Right ventricle myocardium superior (tissue), 1 donor: ENCODE results near the gene PLEKHA6. TPM values are rescaled to one million over a fixed set of nuclear protein-coding genes. Genes with fewer than 3 reads are reported as not detected.

Experiments used
- ATAC-seq: fragments of 200-7000 bp; cut with Tn5 transposase; one replicate; pipeline ENCODE4 v1.9.1; 2020; ENCODE audit warnings: mild to moderate bottlenecking; ENCODE audit not compliant: poor library complexity
- DNase-seq: peaks from one replicate; pipeline ENCODE4 v3.0.0-alpha.2; 2020
- intact Hi-C: fragments of 100-400 bp; cut with DNase I; formaldehyde crosslinking; loops from one replicate; pipeline ENCODE4 v1.11.2; 2022
- total RNA-seq: library from RNA; stranded (reverse); fragmentation: NEBNext Ultra II Directional; extraction: Animal tissue kit (Norgen Biotek cat#: 25700); gene quantifications from one replicate; pipeline ENCODE4 v1.2.1, GENCODE V29; 2021
- donor health status: DM: no; HTN: yes; CAD: no; lungs with severe emphysema.

PLEKHA6 gene
- total RNA-seq, 1 donor from 2014 or later, result 20.0 TPM

DNA sequence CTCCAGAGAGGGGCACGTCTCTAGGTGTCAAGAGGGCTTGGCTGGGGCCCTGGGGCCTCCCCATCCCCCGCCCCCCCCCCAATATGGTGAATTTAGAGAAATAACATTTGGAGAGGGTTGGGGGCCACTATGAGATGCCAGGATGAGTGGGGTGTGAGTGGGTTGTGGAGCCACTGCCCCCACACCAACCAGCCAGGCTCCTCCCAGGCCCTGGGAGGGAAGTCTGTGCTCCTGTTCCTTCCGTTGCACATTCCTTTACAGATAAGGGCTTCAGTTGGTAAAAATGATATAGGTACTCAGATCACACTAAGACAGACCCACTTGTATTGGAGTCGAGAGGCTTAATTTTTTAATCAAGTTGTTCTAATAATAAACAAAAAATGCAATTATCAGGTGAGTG is 585 bp upstream of the PLEKHA6 start:
- ATAC-seq (no peak), DNase-seq (no peak)
- intact Hi-C loops, result loop anchor here (5.0 kb wide), 2 partner anchors 103 to 143 kb away; no protein-coding TSS in a partner anchor

DNA sequence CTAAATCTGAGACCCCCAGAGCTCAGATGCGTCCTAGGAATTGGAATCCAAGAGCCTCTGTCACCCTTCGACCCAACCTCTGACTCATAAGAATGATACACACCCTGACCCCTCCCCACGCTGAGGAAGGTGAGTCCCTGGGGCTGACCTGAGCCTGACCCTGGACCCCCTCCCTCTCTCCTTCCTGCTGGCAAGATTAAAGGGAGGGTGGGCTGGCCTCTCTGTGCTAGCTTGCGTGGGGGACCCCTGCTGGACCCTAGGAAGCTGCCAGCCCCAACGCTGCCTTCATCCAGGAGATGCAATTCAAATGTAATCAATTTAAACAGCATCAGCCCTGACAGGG is 627 bp downstream of the PLEKHA6 start:
- DNase-seq (no peak), ATAC-seq (no peak)
- intact Hi-C loops, result no loop called here

DNA sequence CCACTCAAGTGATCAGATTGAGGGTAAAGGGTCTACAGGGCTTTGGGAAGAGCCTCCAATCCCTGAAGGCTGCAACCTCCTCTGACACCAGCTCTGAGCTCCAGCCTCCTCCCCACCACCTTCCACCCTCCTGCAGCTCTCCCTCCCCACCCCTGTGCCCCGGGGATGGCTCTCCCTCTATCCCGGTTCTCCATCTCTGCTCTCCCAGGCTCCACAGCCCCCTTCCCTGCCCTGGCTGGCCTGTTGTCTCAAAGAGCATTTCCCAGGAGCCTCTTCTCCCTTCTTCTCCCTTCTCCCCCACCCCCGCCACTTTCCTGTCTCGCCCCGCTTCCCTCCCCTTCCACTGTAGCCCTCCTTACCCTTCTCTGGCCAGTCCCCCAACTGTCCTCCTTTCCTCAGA is 1.1 kb downstream of the PLEKHA6 start:
- ATAC-seq (no peak), DNase-seq (no peak)
- intact Hi-C loops, result no loop called here

DNA sequence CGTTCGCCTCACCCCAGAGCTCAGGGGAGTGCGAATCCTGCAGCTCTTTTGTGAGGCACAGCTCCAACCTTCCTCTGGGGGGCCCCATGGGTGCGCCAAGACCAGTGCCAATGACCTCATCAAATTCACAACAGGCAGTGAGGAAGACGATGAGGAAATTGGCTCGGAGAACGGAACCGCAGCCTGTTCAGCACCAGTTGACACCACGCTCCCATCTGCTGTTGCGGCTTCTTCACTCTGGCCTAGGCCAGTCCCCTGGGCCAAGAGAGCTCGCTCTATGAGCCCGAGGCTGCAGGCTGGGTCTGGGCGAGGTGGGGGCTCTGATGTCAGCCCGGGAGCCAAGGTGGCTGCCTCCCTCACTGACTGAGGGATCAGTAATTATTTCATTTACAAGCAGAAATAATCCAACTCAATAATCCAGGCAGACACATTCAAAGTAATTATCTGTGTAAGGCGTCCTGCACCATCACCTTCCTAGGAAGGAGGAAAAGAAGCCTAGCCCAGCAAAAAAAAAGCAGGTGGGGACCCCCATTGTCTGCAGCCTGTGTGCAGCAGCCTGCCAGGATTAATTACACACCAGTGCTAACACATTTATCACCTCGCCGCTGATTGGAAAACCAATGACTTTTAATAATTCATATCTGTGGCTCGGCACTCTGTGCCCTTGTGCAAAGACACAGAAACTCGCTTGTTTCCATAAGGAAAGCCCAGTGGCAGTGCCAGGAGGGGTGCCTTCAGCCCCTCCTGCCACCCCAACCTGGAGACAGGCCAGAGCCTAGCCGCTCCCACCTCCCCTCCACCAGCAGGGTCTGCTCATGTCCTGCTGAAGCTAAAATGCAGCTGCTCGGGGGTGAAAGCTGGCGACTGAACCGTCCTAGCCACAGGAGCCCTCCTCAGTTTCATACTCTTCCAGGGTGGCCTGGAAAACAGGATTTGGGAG is 1.9 kb downstream of the PLEKHA6 start:
- DNase-seq, result peak; percentile 63
- intact Hi-C loops, result no loop called here

DNA sequence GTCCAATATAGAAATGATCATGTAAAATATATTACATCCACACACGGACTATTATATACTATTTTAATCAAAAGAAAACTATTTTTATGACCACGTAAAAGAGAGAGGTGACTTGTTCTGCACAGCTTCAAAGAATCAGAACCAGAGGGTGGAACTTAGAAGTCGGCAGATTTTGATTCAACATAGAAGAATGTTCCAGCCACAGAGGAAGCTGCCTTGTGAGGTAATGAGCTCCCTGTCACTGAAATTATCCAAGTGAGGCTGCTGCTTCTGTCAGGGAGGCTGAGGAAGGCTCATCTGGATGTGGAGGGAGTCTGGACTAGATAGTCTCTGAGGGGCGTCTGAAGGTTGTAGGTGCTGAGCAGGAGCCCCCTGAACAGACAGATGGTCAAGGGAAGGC is 2.7 kb downstream of the PLEKHA6 start:
- DNase-seq (no peak), ATAC-seq (no peak)
- intact Hi-C loops, result no loop called here

More for the DNA sequence above, 1.9 kb downstream of the PLEKHA6 start:
- ATAC-seq, result peak; percentile 54

DNA sequence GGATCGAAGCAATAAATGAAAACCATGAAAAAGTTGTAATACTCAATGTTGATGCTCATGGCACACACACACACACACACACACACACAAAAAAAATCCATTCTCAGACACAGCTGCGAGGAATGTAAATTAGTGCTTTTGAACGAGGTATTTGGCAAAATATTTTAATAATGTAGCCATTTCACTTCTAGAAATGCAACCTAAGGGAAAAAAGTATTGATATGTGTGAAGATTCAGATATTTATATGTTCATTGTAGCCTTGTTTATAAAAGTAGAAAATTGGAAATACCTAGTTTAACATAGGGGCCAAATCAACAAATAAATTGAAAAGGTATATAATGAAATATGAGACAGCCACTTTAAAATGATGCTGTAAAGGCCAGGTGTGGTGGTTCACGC is 3.8 kb downstream of the PLEKHA6 start:
- intact Hi-C loops, result no loop called here
- ATAC-seq (no peak), DNase-seq (no peak)

DNA sequence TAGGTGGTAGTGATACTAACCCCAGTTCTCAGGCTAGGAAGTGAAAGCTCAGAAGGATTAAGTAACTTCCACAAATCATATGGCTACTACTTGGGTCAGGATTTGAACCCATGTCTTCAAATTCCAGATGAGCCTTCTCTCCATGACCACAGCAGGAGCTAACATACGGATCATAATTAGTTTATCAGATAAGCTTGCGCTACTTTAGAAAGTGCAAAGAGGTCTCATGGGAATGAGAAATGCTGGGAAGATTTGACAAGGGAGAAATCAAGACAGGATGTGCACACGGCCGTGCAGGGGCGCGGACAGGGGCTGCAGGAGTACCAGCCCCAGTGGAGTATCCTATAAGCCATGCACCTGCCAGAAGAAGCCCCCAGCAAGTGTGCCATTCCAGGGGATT is 5.2 kb downstream of the PLEKHA6 start:
- intact Hi-C loops, result no loop called here
- no peak for ATAC-seq

DNA sequence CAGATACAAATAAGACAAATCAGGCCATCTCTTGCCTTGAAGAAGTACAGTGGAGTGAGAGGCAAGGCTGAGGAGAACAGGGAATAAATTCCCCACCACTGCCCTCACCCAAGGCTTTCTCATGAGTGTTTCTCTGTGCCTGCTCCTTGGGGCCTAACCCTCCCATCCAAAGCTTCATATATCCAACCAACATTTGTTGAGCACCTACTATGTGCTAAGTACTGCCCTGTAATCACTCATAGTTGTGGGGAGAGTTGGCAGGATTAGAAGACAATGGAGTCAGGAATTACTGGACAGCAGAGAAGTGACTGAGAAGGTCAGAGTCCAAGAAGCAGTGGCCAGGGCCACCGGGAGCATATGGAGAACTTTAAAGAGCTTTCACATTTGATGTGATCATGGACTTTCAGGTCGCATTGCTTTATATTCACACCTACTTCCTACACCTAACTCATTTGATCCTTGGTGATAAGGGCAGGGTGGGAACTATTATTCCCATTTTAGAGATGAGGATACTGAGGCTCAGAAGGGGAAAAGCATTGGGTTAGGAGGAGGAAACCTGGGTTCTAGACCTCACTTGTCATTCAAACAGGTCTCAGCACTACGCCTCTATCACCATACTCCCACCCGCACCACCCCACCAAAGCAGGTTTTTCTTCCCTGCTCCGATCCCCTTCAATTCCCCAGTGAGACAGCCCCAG is 6.4 kb downstream of the PLEKHA6 start:
- no peak for ATAC-seq
- no peak for DNase-seq
- intact Hi-C loops, result no loop called here

More for the DNA sequence above, 5.2 kb downstream of the PLEKHA6 start:
- no peak for DNase-seq

DNA sequence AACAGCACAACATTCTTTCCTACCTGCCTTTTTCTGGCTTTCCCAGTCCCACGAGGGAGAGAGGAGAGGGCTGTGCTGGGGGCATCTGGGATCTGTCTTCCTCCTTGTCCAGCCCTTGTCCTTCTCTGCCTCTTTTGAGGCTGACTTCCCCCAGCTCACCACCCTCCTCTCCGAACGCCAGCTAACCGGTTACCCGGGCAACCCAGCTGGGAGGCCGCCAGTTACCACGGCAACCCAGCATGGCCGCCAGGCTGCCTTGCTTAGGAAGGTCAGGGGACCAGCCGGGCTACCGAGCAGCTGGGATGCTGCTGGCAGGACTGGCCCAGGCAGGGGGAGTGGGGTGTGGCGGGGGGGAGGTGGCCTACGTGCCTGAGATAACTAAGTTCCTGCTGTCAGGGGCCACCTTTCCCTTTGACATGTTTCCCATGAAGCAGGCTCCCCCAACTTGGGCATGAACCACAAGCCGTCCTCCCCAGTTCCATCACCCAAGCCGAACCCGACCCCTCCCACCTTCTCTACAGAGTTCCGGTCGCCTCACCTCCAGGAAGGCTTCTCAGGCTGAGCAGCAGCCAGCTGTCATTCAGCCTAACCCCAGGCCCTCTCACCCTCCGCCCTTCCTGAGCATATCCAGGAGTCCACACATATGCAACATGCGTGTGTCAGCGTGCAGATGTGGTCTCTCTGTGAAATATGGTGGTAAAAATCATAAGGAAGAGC is 8.7 kb downstream of the PLEKHA6 start:
- ATAC-seq (peak; percentile 66), DNase-seq (peak; percentile 88)
- intact Hi-C loops, result no loop called here

DNA sequence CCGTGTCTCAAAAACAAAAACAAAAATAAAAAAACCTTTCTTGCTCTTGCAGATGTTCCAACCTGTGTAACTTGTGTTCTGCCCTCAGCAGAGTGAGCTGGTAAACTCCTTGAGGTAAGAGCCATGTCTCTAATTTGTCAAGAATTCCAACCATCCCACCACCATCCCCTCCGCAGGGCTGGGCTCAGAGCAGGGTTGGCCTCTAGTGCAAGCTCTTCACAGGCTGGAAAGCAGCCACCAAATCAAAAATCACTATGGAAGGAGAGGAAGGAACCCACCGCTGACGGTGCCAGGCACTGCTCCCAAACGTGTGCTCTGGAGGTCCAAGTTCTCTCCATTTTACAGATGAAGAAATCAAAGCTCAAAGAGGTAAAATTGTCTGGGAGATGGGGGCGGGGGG is 9.4 kb downstream of the PLEKHA6 start:
- ATAC-seq (no peak), DNase-seq (no peak)
- intact Hi-C loops, result no loop called here

DNA sequence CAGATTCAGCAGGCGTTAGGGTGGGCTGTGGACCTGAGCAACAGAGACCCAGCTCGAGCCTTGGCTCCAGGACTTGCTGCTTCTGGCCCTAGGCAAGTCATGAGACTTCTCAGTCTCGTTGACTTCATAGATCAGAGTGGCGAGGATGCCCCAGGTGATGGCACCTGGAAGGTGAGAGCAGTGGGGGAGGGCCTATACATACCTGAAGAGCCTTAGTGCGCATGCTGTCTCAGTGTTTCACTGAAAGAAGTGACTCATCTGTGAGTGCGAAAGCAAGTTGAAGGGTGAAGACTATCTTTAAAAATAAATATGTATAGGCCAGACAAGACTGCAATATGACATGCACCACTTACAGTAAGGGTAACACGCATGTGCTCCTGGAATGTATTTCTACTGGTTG is 10.1 kb downstream of the PLEKHA6 start:
- ATAC-seq (no peak), DNase-seq (no peak)
- intact Hi-C loops, result no loop called here

DNA sequence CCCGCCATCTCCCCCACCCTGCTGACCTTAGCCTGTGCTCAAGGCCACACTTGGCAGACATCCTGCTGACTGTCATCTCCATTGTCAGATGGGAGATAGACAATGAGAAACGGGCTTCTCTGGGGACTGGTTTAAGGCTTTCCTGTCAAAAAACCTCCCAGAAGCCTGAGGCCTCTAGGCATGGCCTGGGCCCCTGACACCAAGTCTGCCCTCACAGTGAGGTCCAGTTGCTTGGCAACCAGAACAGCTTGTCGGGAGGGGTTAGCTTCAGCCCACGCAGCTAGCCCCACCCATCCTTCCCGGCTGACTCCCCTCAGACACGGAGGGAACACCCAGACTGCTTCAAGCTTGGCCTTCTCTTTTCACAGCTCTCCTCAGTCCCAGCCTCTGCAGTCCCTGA is 11.0 kb downstream of the PLEKHA6 start:
- intact Hi-C loops, result no loop called here
- DNase-seq, result peak; percentile 88
- peak; percentile 85 for ATAC-seq

DNA sequence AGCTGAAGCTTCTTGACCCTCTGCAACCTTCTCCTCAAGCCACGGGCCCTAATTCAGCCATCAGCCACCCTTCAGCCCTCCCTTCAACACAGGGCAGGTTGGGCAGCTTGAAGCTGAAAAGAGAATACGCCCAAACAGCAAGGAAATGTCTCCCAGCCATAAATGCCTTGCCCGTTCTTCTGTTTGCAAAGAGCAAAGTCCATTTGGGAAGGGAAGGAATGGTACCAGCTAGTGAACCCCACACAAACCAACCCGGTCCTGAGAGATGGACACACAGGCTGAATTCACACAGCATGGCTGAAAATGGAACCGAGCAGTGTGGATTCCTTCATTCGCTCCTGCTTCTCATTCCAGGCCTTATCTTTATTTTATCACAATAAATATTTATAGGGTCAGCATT is 11.5 kb downstream of the PLEKHA6 start:
- ATAC-seq (no peak), DNase-seq (no peak)
- intact Hi-C loops, result no loop called here

DNA sequence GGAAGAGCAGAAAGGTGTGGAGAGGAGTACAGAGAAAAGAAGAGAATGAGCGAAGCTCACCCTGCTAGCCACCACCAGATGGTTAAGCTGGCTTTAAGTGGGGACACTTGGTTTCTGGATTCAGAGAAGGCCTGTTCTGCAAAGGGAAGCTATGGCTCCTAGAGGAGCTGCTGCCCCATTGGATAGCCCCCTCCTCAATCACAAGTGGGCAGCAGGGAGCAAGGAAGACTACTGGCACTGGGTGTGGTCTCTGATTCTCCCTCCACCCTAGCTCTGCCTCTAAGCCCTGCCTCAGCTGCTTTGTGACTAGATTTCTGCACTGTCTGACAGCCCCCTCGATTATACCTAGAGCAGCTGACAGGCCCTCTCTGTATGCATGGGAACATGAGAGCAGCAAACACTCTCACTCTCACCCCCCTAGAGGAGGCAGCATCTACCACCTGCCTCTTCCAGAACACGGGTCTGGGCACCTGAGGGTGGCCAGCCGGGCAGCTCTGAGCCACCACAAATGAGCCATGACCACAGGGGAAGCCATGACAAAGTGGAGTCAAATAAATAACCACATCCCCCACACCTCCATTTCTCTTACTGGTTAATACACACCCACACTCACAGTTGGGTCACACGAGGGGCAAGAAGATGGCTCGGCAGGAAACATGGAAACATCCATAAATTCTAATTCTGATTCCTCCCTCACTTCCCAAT is 13.6 kb downstream of the PLEKHA6 start:
- intact Hi-C loops, result no loop called here
- DNase-seq, result no peak
- no peak for ATAC-seq

DNA sequence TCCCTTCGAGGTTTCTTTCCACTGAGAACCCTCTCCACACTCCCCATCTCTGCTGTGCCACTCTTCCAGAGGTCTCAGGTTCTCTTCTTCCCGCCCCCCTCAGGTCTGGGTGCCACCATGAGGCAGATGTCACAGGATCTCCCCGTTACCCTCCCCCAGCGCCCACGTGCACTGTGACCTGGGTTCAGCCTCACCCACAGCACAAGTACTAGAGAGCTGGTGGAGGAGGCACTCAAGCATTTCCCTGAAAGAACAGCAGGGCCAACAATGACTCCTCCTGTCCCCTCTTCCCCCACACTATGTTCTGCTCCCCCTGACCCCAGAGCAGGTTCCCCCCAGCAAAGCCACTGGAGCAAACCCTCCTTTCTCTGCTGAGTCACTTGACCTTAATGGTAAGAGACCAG is 14.3 kb downstream of the PLEKHA6 start:
- ATAC-seq (no peak), DNase-seq (no peak)
- intact Hi-C loops, result no loop called here

DNA sequence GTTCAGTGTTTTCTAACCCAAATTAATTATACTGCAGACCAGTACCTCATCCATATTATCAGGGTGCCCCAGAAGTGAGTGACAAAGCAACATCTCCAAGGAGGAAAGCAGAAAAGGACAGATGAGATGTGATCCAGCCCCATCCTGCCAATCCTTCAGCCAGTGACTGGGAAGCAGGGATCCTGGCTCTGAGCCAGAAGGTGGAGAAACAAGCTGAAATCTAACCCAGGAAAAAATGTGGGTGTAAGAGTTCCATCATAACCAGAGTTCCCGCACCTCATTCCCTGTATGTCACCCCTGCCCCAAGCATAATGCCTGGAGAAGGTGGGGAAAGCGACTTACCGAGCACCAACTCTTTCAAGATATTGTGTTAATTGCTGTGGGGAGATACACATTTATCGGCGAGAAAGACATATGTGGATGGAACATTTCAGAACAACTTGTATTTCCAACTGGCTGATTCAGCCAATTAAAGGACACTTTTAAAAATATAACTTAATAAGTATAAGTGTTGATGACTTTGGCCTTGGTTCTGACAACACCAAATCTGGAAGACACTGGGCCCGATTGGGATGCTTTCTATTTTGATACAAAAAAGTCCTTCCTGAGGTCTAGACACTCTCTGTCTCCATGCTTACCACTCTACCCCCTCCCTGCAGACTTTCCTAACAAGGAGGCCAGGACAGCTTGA is 14.9 kb downstream of the PLEKHA6 start:
- no peak for DNase-seq
- ATAC-seq, result no peak
- intact Hi-C loops, result no loop called here

DNA sequence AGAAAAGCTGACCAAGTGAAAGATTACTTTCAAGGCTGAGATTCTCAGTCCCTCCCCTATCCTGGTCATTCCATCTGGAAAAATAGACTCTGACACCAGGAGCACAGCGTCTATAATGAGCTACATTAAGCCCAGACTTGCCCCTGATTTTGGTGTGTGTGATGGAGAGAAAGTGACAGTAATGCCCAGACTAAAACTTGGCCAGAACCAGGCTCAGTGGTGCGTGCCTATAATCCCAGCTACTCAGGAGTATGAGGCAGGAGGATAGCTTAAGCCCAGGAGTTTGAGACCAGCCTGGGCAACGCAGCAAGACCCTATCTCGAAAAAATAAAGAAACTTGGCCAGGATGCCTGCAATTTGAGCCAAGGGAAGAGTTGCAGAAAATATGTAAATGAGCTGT is 15.9 kb downstream of the PLEKHA6 start:
- intact Hi-C loops, result no loop called here
- DNase-seq, result no peak
- ATAC-seq, result no peak

DNA sequence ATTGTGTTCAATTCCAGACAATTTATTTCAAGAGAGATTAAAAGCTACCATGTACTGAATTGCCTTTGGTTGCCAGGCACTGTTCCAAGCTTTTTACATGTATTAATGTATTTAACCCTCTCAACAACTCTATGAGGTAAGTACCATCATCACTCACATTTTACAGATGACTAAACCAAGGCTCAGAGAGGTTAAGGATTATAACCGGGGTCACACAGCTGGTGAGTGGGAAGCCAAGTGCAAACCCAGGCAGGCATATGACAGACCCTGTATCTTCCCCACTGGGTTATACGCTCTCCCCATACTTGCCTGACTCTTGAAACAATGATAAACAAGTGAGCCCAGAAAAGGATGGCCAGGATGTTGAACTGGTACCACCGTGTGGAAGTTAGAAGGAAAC is 16.5 kb downstream of the PLEKHA6 start:
- intact Hi-C loops, result no loop called here
- ATAC-seq (no peak), DNase-seq (no peak)
